Tibial artery (tissue), 4 donors: ENCODE data around the gene NFKBIZ.
A peak's percentile ranks its signal among the peaks of the same experiment; 100 is the strongest.

Experiments used
- DNase-seq, 2 donors: peaks; one replicate each; pipeline ENCODE4 v3.0.0-alpha.2; 2019
- H3K27ac ChIP-seq, 2 donors: fragments of 200-600 bp; sonication (generic) in 1 of 2; 1 replicate in 1 of 2; 2 replicates in 1 of 2; pipeline ENCODE4 v1.5.1; 2018 to 2019; ENCODE audit warnings: mild to moderate bottlenecking in 1 of 2
- H3K27me3 ChIP-seq, 2 donors: fragments of 200-600 bp; sonication (generic) in 1 of 2; one replicate each; pipeline versions ENCODE4 v1.5.1 to v1.6.0; 2016 to 2019
- H3K36me3 ChIP-seq, 3 donors: fragments of 200-600 bp; sonication (generic) in 2 of 3; one replicate each; pipeline ENCODE4 v1.5.1; 2016 to 2019; ENCODE audit warnings: mild to moderate bottlenecking in 2 of 3
- H3K4me1 ChIP-seq, 4 donors: fragments of 200-600 bp; sonication (generic) in 2 of 4; 1 replicate in 3 of 4; 2 replicates in 1 of 4; pipeline ENCODE4 v1.5.1; 2016 to 2019
- H3K4me3 ChIP-seq, 2 donors: fragments of 200-600 bp; sonication (generic) in 1 of 2; 1 replicate in 1 of 2; 2 replicates in 1 of 2; pipeline ENCODE4 v1.5.1; 2018 to 2019; ENCODE audit warnings: mild to moderate bottlenecking in 2 of 2
- H3K9me3 ChIP-seq, 3 donors: fragments of 200-600 bp; sonication (generic) in 1 of 3; one replicate each; pipeline ENCODE4 v1.5.1; 2016 to 2019
- CTCF ChIP-seq, 2 experiments: fragments of 200-600 bp in 1 of 2; fragments of 450-650 bp in 1 of 2; IDR thresholded peaks; one replicate each; pipeline ENCODE4 v1.5.1; 2017 to 2019; ENCODE audit warnings: antibody characterized with exemption in 2 of 2, mild to moderate bottlenecking in 1 of 2, moderate library complexity in 1 of 2
- intact Hi-C: fragments of 100-400 bp; cut with DNase I; formaldehyde crosslinking; loops from one replicate; pipeline ENCODE4 v1.15.0; 2023; ENCODE audit warnings: low total_unique reads

Gene NFKBIZ

GRCh38 chr3:101812895-101813294, 36.4 kb upstream of the NFKBIZ start:
- intact Hi-C loops, result no loop called here

GRCh38 chr3:101813817-101814440, 35.4 kb upstream of the NFKBIZ start:
- intact Hi-C loops, result no loop called here
- no peak overlapping the region for H3K4me3 ChIP-seq
- peaks cover 0 to 22% (median 8%) of the 10 kb centered on the region in 4 donors for H3K4me1 ChIP-seq
- no peak overlapping the region for H3K27ac ChIP-seq
- DNase-seq, result no peak
- H3K36me3 ChIP-seq, result peaks cover 13 to 17% (median 13%) of the 10 kb centered on the region in 3 donors
- peak; percentile 60 to 76 for TF ChIP-seq CTCF (IDR thresholded peaks at IDR 0.05)
- H3K27me3 ChIP-seq, result no peaks in the 10 kb centered on the region
- no peaks in the 10 kb centered on the region for H3K9me3 ChIP-seq

More at GRCh38 chr3:101812895-101813294, 36.4 kb upstream of the NFKBIZ start:
- Histone ChIP-seq H3K27me3 (no peaks in the 10 kb centered on the region), H3K27ac (no peak overlapping the region), H3K4me3 (no peak overlapping the region), H3K9me3 (no peaks in the 10 kb centered on the region), H3K4me1 (peaks cover 0 to 24% (median 8%) of the 10 kb centered on the region in 4 donors), H3K36me3 (peaks cover 12% of the 10 kb centered on the region in 3 donors)
- TF ChIP-seq CTCF (IDR thresholded peaks at IDR 0.05), result no peak
- DNase-seq, result no peak

GRCh38 chr3:101814835-101815234, 34.5 kb upstream of the NFKBIZ start:
- TF ChIP-seq CTCF (IDR thresholded peaks at IDR 0.05), result no peak
- intact Hi-C loops, result loop anchor here (5.0 kb wide), 1 partner anchor 37 kb away; no protein-coding TSS in a partner anchor
- H3K27ac ChIP-seq, result no peak overlapping the region
- H3K4me1 ChIP-seq, result peaks cover 0 to 13% (median 3%) of the 10 kb centered on the region in 4 donors
- no peaks in the 10 kb centered on the region for H3K9me3 ChIP-seq
- DNase-seq, result no peak
- no peaks in the 10 kb centered on the region for H3K27me3 ChIP-seq
- no peak overlapping the region for H3K4me3 ChIP-seq
- peaks cover 13 to 17% (median 13%) of the 10 kb centered on the region in 3 donors for H3K36me3 ChIP-seq

GRCh38 chr3:101816215-101817149, 32.8 kb upstream of the NFKBIZ start:
- peaks cover 18 to 20% (median 20%) of the 10 kb centered on the region in 3 donors for H3K36me3 ChIP-seq
- H3K27ac ChIP-seq, result no peak overlapping the region
- no peak for DNase-seq
- H3K9me3 ChIP-seq, result no peaks in the 10 kb centered on the region
- no peaks in the 10 kb centered on the region for H3K27me3 ChIP-seq
- TF ChIP-seq CTCF (IDR thresholded peaks at IDR 0.05), result no peak
- intact Hi-C loops, result loop anchor here (5.0 kb wide), 1 partner anchor 36 kb away; no protein-coding TSS in a partner anchor
- peaks cover 0 to 10% (median 3%) of the 10 kb centered on the region in 4 donors for H3K4me1 ChIP-seq
- H3K4me3 ChIP-seq, result no peak overlapping the region

- no peak for TF ChIP-seq CTCF (IDR thresholded peaks at IDR 0.05)
- no peak overlapping the region for H3K27ac ChIP-seq
Measured at GRCh38 chr3:101817992-101818391, 31.3 kb upstream of the NFKBIZ start.

More at GRCh38 chr3:101817992-101818391, 31.3 kb upstream of the NFKBIZ start:
- intact Hi-C loops, result loop anchor here (5.0 kb wide), 1 partner anchor 34 kb away; no protein-coding TSS in a partner anchor
- Histone ChIP-seq H3K27me3 (no peaks in the 10 kb centered on the region), H3K36me3 (peaks cover 25 to 27% (median 26%) of the 10 kb centered on the region in 3 donors), H3K4me1 (peaks cover 0 to 10% (median 3%) of the 10 kb centered on the region in 4 donors), H3K9me3 (no peaks in the 10 kb centered on the region), H3K4me3 (no peak overlapping the region)
- no peak for DNase-seq
